Esophagus squamous epithelium (tissue), 4 donors: ENCODE measurements around the gene ABAT.

Experiments
- CTCF ChIP-seq, 6 experiments: fragments of 450-650 bp in 4 of 6; fragments of 200-600 bp in 2 of 6; sonication (generic) in 2 of 6; IDR thresholded peaks; one replicate each; pipeline ENCODE4 v1.5.1; 2016 to 2019; ENCODE audit warnings: antibody characterized with exemption in 6 of 6, mild to moderate bottlenecking in 4 of 6, moderate library complexity in 4 of 6
- POLR2A ChIP-seq, 4 donors: fragments of 450-650 bp; IDR thresholded peaks; one replicate each; pipeline ENCODE4 v1.6.1; 2017; ENCODE audit warnings: antibody characterized with exemption in 4 of 4, mild to moderate bottlenecking in 4 of 4, moderate library complexity in 3 of 4

- TF ChIP-seq CTCF (IDR thresholded peaks at IDR 0.05) (no peak), POLR2A (IDR thresholded peaks at IDR 0.05) (no peak)
Measured at GRCh38 chr16:8628981-8629725, 45.3 kb upstream of the ABAT start.
